ENCODE measurements around the gene HSPBP1. TPM values are rescaled to one million over a fixed set of nuclear protein-coding genes. Genes with fewer than 3 reads are reported as not detected.

The HSPBP1 gene
- total and polyA plus RNA-seq, 2 donors (not counting 3 experiments of a cell fraction or from before 2014, with no cell fraction given) = 30.4 to 47.5 TPM

GRCh38 chr19:55264531-55264930 is 15.4 kb downstream of the HSPBP1 start:
- no peaks in the 10 kb centered on the region for H3K27me3 ChIP-seq (ENCODE audit: control insufficient read depth in 2 of 2, insufficient read depth in 2 of 2, low read length in 2 of 2)
- no TSS peak for BruUV-seq (replicated peaks)
- no peaks in the 10 kb centered on the region for H4K20me1 ChIP-seq (replicated peaks; ENCODE audit: control insufficient read depth, extremely low read depth, insufficient read depth, low read length)
- no peaks in the 10 kb centered on the region for H3K9me1 ChIP-seq (replicated peaks; ENCODE audit: control insufficient read depth, extremely low read depth, insufficient read depth, low read length)
- no peak overlapping the region for H3K4me3 ChIP-seq (replicated peaks in 1 of 3; ENCODE audit: insufficient read depth in 1 of 3, low read depth in 1 of 3, low read length in 3 of 3)
- H3K36me3 ChIP-seq (ENCODE audit: control insufficient read depth in 2 of 2, extremely low read depth in 1 of 2, insufficient read depth in 2 of 2, low read length in 2 of 2) = no peaks in the 10 kb centered on the region
- no peaks in the 10 kb centered on the region for H3K79me2 ChIP-seq (ENCODE audit: control insufficient read depth, insufficient read depth, low read length)
- ChIA-PET CTCF (no interaction called here), POLR2A (no interaction called here)
- H3K4me1 ChIP-seq (ENCODE audit: control insufficient read depth, extremely low read depth, insufficient read depth, low read length) = peaks cover 4% of the 10 kb centered on the region
- no peaks in the 10 kb centered on the region for H3K9me3 ChIP-seq (replicated peaks; ENCODE audit: control insufficient read depth, insufficient read depth, low read length)
- no peak for DNase-seq (ENCODE audit: low read depth, low spot score)
- FAIRE-seq = no peak
- intact Hi-C loops (cut with micrococcal nuclease) (no loop called here), dilution Hi-C loops (cut with MboI; ENCODE audit: extremely low pct_ligation_motif_present, low sequenced_read_pairs) (no loop called here)
- TF ChIP-seq MAX (IDR thresholded peaks at IDR 0.05; ENCODE audit: insufficient read depth, insufficient read length) = no peak
- TF ChIP-seq CTCF (IDR thresholded peaks at IDR 0.05; ENCODE audit: extremely low read depth in 1 of 2, insufficient read depth in 1 of 2, low read depth in 1 of 2, low read length in 2 of 2) = no peak
- no peak overlapping the region for H3K9ac ChIP-seq (replicated peaks; ENCODE audit: extremely low read depth, insufficient read depth, low read length)
- no peak overlapping the region for H2AFZ ChIP-seq (ENCODE audit: low read depth, low read length)
- H3K4me2 ChIP-seq (ENCODE audit: insufficient read depth, low read length) = no peak overlapping the region
- H3K27ac ChIP-seq (ENCODE audit: insufficient read depth, low read depth, low read length) = no peak overlapping the region

GRCh38 chr19:55262359-55262758 is 17.6 kb downstream of the HSPBP1 start:
- H3K9ac ChIP-seq (replicated peaks; ENCODE audit: extremely low read depth, insufficient read depth, low read length) = no peak overlapping the region
- ChIA-PET CTCF (no interaction called here), POLR2A (no interaction called here)
- no peak for FAIRE-seq
- H3K27me3 ChIP-seq (ENCODE audit: control insufficient read depth in 2 of 2, insufficient read depth in 2 of 2, low read length in 2 of 2) = no peaks in the 10 kb centered on the region
- TF ChIP-seq MYC (IDR thresholded peaks at IDR 0.05; ENCODE audit: low read depth, low read length) (no peak), FOS (IDR thresholded peaks at IDR 0.05; ENCODE audit: borderline replicate concordance, insufficient read depth, low read length) (no peak), POLR2A (IDR thresholded peaks at IDR 0.05; ENCODE audit: low read depth, low read length) (no peak), JUN (IDR thresholded peaks at IDR 0.05; ENCODE audit: borderline replicate concordance, insufficient read depth, insufficient read length, low read depth) (no peak), CTCF (IDR thresholded peaks at IDR 0.05; ENCODE audit: extremely low read depth in 1 of 2, insufficient read depth in 1 of 2, low read depth in 1 of 2, low read length in 2 of 2) (no peak), MAX (IDR thresholded peaks at IDR 0.05; ENCODE audit: insufficient read depth, insufficient read length) (no peak), GATA2 (IDR thresholded peaks at IDR 0.05; ENCODE audit: insufficient read depth, insufficient read length, low read depth, low read length) (no peak), POLR2AphosphoS5 (IDR thresholded peaks at IDR 0.05; ENCODE audit: insufficient read depth, low read depth, low read length) (no peak), EZH2 (IDR thresholded peaks at IDR 0.05; ENCODE audit: borderline replicate concordance, low read depth, low read length, severe bottlenecking) (no peak)
- dilution Hi-C loops (cut with MboI; ENCODE audit: extremely low pct_ligation_motif_present, low sequenced_read_pairs) = no loop called here
- H2AFZ ChIP-seq (ENCODE audit: low read depth, low read length) = no peak overlapping the region
- no peak overlapping the region for H3K4me2 ChIP-seq (ENCODE audit: insufficient read depth, low read length)
- H3K36me3 ChIP-seq (ENCODE audit: control insufficient read depth in 2 of 2, extremely low read depth in 1 of 2, insufficient read depth in 2 of 2, low read length in 2 of 2) = no peaks in the 10 kb centered on the region
- no peaks in the 10 kb centered on the region for H4K20me1 ChIP-seq (replicated peaks; ENCODE audit: control insufficient read depth, extremely low read depth, insufficient read depth, low read length)
- no TSS peak for BruUV-seq (replicated peaks)
- H3K9me3 ChIP-seq (replicated peaks; ENCODE audit: control insufficient read depth, insufficient read depth, low read length) = no peaks in the 10 kb centered on the region
- no peaks in the 10 kb centered on the region for H3K9me1 ChIP-seq (replicated peaks; ENCODE audit: control insufficient read depth, extremely low read depth, insufficient read depth, low read length)
- H3K4me3 ChIP-seq (replicated peaks in 1 of 3; ENCODE audit: insufficient read depth in 1 of 3, low read depth in 1 of 3, low read length in 3 of 3) = no peak overlapping the region
- peaks cover 11% of the 10 kb centered on the region for H3K79me2 ChIP-seq (ENCODE audit: control insufficient read depth, insufficient read depth, low read length)
- peaks cover 9% of the 10 kb centered on the region for H3K4me1 ChIP-seq (ENCODE audit: control insufficient read depth, extremely low read depth, insufficient read depth, low read length)
- intact Hi-C loops (cut with micrococcal nuclease) = no loop called here
- DNase-seq (ENCODE audit: low read depth, low spot score) = no peak
- no peak overlapping the region for H3K27ac ChIP-seq (ENCODE audit: insufficient read depth, low read depth, low read length)
